BLaER1 (cell line): ENCODE measurements around the gene IGFALS.

ENCODE experiments used
- H3K27ac ChIP-seq: shearing (Covaris generic); formaldehyde crosslinking; 2 replicates; pipeline ENCODE4 v1.8.1; 2022
- H3K27me3 ChIP-seq: shearing (Covaris generic); formaldehyde crosslinking; 2 replicates; pipeline ENCODE4 v1.8.1; 2022
- H3K36me3 ChIP-seq: shearing (Covaris generic); formaldehyde crosslinking; 2 replicates; pipeline ENCODE4 v1.8.1; 2022
- H3K4me1 ChIP-seq: shearing (Covaris generic); formaldehyde crosslinking; 2 replicates; pipeline ENCODE4 v1.8.1; 2022
- H3K4me2 ChIP-seq: shearing (Covaris generic); formaldehyde crosslinking; 2 replicates; pipeline ENCODE4 v1.8.1; 2022
- H3K4me3 ChIP-seq: shearing (Covaris generic); formaldehyde crosslinking; 2 replicates; pipeline ENCODE4 v1.8.1; 2022
- H3K9ac ChIP-seq: shearing (Covaris generic); formaldehyde crosslinking; 2 replicates; pipeline ENCODE4 v1.8.1; 2022
- H3K9me3 ChIP-seq: shearing (Covaris generic); formaldehyde crosslinking; 2 replicates; pipeline ENCODE4 v1.8.1; 2022
- H4K20me1 ChIP-seq: shearing (Covaris generic); formaldehyde crosslinking; 2 replicates; pipeline ENCODE4 v1.8.1; 2022
- Cebpa-rat ChIP-seq: shearing (Covaris generic); IDR thresholded peaks from 2 replicates; pipeline ENCODE4 v1.8.1; 2022

The IGFALS gene

GRCh38 chr16:1818204-1818872 is 24.8 kb upstream of the IGFALS start:
- Histone ChIP-seq H3K4me1 (no peaks in the 10 kb centered on the region), H3K27ac (no peak overlapping the region), H3K4me3 (no peak overlapping the region), H3K9me3 (no peaks in the 10 kb centered on the region), H3K4me2 (no peak overlapping the region), H4K20me1 (peaks cover 22% of the 10 kb centered on the region), H3K9ac (no peak overlapping the region), H3K36me3 (peaks cover 86% of the 10 kb centered on the region), H3K27me3 (no peaks in the 10 kb centered on the region)
- no peak for TF ChIP-seq Cebpa-rat

DNA sequence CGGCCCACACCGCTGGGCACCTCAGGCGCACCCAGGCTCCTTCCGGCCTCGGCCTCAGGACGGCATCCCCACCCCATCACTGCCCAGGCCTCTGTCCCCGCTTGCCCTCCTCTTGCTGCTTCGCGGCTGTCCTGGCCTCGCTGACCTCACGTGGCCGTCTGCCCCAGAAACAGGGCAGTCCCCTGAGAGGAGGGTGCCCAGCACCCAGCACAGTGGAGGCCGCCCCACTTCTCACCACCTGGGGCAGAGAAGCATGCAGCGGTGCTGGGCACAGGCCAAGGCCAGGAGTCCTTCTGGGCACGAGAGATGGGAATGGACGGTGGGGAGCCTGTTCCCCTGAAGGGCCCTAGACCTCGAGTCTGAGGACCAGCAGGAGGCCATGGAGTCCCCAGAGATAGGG is 24.2 kb upstream of the IGFALS start:
- Histone ChIP-seq H3K4me2 (no peak overlapping the region), H3K9me3 (no peaks in the 10 kb centered on the region), H3K27me3 (no peaks in the 10 kb centered on the region), H3K9ac (no peak overlapping the region), H3K36me3 (peaks cover 83% of the 10 kb centered on the region), H4K20me1 (peaks cover 19% of the 10 kb centered on the region), H3K27ac (no peak overlapping the region), H3K4me1 (peaks cover 3% of the 10 kb centered on the region; the same call in 1 of the 2 replicates), H3K4me3 (no peak overlapping the region)
- no peak for TF ChIP-seq Cebpa-rat

GRCh38 chr16:1817276-1817589 is 23.7 kb upstream of the IGFALS start:
- Histone ChIP-seq H3K4me2 (no peak overlapping the region), H3K36me3 (peaks cover 78% of the 10 kb centered on the region), H3K9me3 (no peaks in the 10 kb centered on the region), H3K27me3 (no peaks in the 10 kb centered on the region), H4K20me1 (peaks cover 14% of the 10 kb centered on the region), H3K27ac (no peak overlapping the region), H3K4me1 (peaks cover 8% of the 10 kb centered on the region; the same call in 1 of the 2 replicates), H3K9ac (no peak overlapping the region), H3K4me3 (no peak overlapping the region)
- TF ChIP-seq Cebpa-rat: no peak

- no peak for TF ChIP-seq Cebpa-rat
- H3K36me3 ChIP-seq: peaks cover 73% of the 10 kb centered on the region
- no peaks in the 10 kb centered on the region for H3K27me3 ChIP-seq
- H3K9me3 ChIP-seq: no peaks in the 10 kb centered on the region
- no peak overlapping the region for H3K9ac ChIP-seq
- no peak overlapping the region for H3K4me3 ChIP-seq
- H3K27ac ChIP-seq: no peak overlapping the region
- H3K4me2 ChIP-seq: no peak overlapping the region
- peaks cover 10% of the 10 kb centered on the region; the same call in 1 of the 2 replicates for H4K20me1 ChIP-seq
- peaks cover 9% of the 10 kb centered on the region; the same call in 1 of the 2 replicates for H3K4me1 ChIP-seq
These were observed 23.1 kb upstream of the IGFALS start for GRCh38 chr16:1816396-1817275.

GRCh38 chr16:1815461-1815860 is 22.0 kb upstream of the IGFALS start:
- H3K4me2 ChIP-seq: no peak overlapping the region
- 0 out of 2 replicates have a peak, but pooled peaks cover 2% of the 10 kb centered on the region for H4K20me1 ChIP-seq
- TF ChIP-seq Cebpa-rat: no peak
- H3K9me3 ChIP-seq: no peaks in the 10 kb centered on the region
- no peak overlapping the region for H3K9ac ChIP-seq
- no peak overlapping the region for H3K4me3 ChIP-seq
- no peak overlapping the region for H3K27ac ChIP-seq
- no peaks in the 10 kb centered on the region for H3K27me3 ChIP-seq
- H3K4me1 ChIP-seq: peaks cover 9% of the 10 kb centered on the region; the same call in 1 of the 2 replicates
- peaks cover 74% of the 10 kb centered on the region for H3K36me3 ChIP-seq

- no peak overlapping the region for H3K9ac ChIP-seq
- H3K4me2 ChIP-seq: 0 out of 2 replicates have a peak overlapping the region, but pooled peaks have one; percentile 4
- no peak for TF ChIP-seq Cebpa-rat
- H3K36me3 ChIP-seq: peaks cover 72% of the 10 kb centered on the region
- H4K20me1 ChIP-seq: 0 out of 2 replicates have a peak, but pooled peaks cover 5% of the 10 kb centered on the region
- no peak overlapping the region for H3K4me3 ChIP-seq
- H3K9me3 ChIP-seq: no peaks in the 10 kb centered on the region
- H3K27me3 ChIP-seq: no peaks in the 10 kb centered on the region
- H3K4me1 ChIP-seq: peaks cover 9% of the 10 kb centered on the region; the same call in 1 of the 2 replicates
- no peak overlapping the region for H3K27ac ChIP-seq
These were observed 19.2 kb upstream of the IGFALS start for GRCh38 chr16:1812732-1813163.

- Histone ChIP-seq H3K27ac (no peak overlapping the region), H3K4me2 (no peak overlapping the region), H3K9ac (no peak overlapping the region), H4K20me1 (0 out of 2 replicates have a peak, but pooled peaks cover 5% of the 10 kb centered on the region), H3K4me1 (peaks cover 9% of the 10 kb centered on the region; the same call in 1 of the 2 replicates), H3K36me3 (peaks cover 70% of the 10 kb centered on the region), H3K27me3 (no peaks in the 10 kb centered on the region), H3K4me3 (no peak overlapping the region), H3K9me3 (no peaks in the 10 kb centered on the region)
- TF ChIP-seq Cebpa-rat: no peak
These were observed 17.0 kb upstream of the IGFALS start for GRCh38 chr16:1810536-1810935.

DNA sequence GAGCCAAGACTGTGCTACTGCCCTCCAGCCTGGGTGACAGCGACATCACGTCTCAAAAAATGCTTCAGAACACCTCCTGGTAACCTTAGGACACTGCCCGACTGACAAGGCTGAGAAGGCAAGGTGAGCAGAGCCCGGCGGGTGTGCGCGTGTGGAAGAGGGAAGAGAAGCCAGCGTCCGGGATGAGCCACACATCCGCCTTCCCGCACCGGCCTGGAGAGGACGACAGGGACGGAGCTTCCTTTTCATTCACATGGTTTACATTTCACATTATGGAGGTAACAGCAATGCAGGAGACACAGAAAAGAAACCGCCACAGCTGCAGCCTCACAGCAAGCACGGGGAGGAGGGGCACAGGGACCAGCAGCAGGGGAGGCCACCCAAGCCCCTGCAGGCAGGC is 16.6 kb upstream of the IGFALS start:
- peaks cover 70% of the 10 kb centered on the region for H3K36me3 ChIP-seq
- no peaks in the 10 kb centered on the region for H3K27me3 ChIP-seq
- peaks cover 11% of the 10 kb centered on the region; the same call in 1 of the 2 replicates for H3K4me1 ChIP-seq
- H3K9ac ChIP-seq: no peak overlapping the region
- H3K9me3 ChIP-seq: no peaks in the 10 kb centered on the region
- 0 out of 2 replicates have a peak, but pooled peaks cover 5% of the 10 kb centered on the region for H4K20me1 ChIP-seq
- no peak for TF ChIP-seq Cebpa-rat
- no peak overlapping the region for H3K27ac ChIP-seq
- no peak overlapping the region for H3K4me2 ChIP-seq
- H3K4me3 ChIP-seq: no peak overlapping the region

GRCh38 chr16:1809281-1809801 is 15.8 kb upstream of the IGFALS start:
- Histone ChIP-seq H3K4me3 (no peak overlapping the region), H3K4me2 (no peak overlapping the region), H3K27me3 (no peaks in the 10 kb centered on the region), H3K4me1 (peaks cover 18% of the 10 kb centered on the region; the same call in 1 of the 2 replicates), H3K9me3 (no peaks in the 10 kb centered on the region), H3K27ac (no peak overlapping the region), H3K9ac (no peak overlapping the region), H4K20me1 (0 out of 2 replicates have a peak, but pooled peaks cover 5% of the 10 kb centered on the region), H3K36me3 (peaks cover 76% of the 10 kb centered on the region)
- TF ChIP-seq Cebpa-rat: no peak
